HT-29 (cell line): ENCODE results near the gene OPCML. TPM values are rescaled to one million over a fixed set of nuclear protein-coding genes. Genes with fewer than 3 reads are reported as not detected.

Source experiments
- DNase-seq: peaks from one replicate; pipeline ENCODE4 v3.0.0-alpha.2; 2015; ENCODE audit warnings: low spot score
- total RNA-seq: library from RNA; depleted of rRNA; stranded (reverse); fragments of >200 nt; shearing (Covaris generic); gene quantifications from 2 replicates; pipeline ENCODE4 v1.2.3, GENCODE V29; 2014

Gene OPCML
- total RNA-seq, 1 experiment from 2014 or later = not detected

DNA sequence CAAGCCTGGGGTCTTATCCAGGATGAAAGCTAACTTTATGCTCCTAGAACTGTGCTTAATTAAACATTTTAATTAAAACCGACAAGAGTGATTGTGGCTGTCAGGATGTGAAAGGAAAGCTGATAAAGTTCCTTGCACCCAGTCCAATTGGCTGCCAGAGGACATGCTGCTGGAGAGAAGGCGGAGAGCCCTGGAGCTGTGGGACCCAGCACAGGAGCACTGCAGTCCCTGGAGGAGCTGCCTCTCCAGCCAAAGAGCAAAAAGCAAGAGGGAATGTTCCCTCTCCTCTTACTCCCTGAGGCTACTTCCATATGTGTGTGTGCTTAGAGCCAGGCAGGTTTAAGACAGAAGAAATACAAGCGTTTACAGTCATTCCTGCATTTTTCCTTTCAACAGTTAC lies 118.6 kb downstream of the OPCML start:
- no peak for DNase-seq

- no peak for DNase-seq
Observed at GRCh38 chr11:133409799-133410198, 122.5 kb downstream of the OPCML start.

DNA sequence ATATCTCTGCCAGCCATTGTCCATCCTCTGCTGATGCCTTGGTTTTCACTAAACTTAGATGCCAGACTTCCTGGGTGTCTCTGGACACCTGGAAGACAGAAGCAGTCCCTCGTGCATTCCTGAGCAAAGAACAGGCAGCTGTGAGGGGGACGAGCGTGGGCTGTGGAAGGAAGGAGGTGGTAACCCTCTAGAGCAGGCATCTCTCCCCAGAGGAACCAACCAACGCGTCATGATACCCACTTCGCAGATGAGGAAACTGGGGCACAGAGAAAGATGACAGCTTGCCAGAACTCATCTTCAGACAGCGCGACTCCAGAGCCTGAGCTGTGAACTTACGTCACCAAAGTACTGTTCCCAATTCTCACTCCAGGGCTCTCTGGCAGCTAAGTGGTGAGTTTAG lies 123.4 kb downstream of the OPCML start:
- no peak for DNase-seq

DNA sequence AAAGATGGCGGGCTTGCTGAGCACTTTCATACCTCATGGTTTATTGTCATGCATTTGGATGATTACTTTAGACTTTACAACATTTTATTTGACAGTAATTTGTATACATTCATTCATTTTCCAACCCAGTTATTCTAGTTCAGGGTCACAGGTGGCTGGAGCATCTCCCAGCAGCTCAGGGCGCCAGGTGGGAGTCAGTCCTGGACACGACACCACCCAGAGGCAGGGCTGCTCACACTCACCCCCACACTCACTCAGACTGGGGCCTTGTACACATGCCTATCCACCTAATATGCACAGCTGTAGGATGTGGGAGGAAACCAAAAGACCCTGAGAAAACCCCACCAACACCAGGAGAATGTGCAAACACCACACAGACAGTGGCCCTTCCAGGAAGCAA lies 123.9 kb downstream of the OPCML start:
- no peak for DNase-seq

- DNase-seq = no peak
Observed at GRCh38 chr11:133406489-133406888, 125.8 kb downstream of the OPCML start.

GRCh38 chr11:133403900-133404299 lies 128.4 kb downstream of the OPCML start:
- DNase-seq = peak; percentile 40

- DNase-seq = no peak
Observed at GRCh38 chr11:133402551-133402950, 129.8 kb downstream of the OPCML start.

DNA sequence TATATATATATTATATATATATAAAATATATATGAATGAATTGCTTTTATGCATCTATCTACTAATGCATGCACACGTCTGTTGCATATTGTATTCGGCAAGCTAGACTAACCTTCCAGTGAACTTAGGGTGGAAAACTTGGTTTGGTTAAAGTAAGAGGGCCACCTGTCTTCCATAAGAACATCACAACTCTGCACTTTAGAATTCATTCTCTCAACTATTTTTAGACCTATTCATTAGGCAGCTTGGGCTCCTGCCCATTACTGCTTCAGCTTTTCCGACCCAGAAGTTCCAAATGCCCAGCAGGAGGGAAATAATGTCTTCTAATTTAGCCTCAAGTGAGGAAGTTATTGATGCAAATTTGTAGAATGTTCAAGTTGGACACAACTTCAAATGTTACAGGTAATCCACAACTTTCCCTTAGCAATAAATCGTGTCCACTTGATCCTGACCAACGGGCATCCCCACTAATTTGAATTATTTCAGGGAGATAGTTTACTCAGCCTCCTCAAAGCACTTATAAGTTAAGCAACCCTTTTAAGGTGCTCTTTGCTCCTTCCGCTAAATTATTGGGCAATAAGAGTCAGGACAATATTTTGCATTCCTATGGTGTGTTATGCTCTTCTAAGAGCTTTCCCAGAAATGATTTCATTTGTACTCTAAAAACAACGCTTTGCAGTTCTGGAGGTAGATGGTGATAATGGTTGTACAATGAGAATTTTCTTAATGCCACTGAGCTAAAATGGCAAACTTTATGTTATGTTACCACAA lies 132.3 kb downstream of the OPCML start:
- no peak for DNase-seq

DNA sequence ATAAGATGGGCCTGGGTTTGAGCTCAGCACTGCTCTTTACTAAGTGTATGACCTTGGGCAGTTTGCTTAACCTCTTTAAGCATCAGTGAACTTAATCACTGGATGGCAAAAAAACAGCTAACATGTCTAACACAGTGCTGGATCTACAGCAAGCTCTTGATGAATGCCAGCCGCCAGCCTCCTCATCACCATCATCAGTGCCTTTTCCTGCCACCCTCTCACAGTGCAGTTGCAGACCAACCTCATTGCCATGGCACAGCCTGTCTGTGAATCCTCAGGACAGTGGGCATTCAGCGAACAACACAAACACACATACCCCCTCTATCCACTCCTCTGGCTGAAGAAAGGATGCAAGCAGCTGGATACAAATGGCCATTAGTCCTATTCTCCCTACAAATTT lies 133.0 kb downstream of the OPCML start:
- DNase-seq = no peak

DNA sequence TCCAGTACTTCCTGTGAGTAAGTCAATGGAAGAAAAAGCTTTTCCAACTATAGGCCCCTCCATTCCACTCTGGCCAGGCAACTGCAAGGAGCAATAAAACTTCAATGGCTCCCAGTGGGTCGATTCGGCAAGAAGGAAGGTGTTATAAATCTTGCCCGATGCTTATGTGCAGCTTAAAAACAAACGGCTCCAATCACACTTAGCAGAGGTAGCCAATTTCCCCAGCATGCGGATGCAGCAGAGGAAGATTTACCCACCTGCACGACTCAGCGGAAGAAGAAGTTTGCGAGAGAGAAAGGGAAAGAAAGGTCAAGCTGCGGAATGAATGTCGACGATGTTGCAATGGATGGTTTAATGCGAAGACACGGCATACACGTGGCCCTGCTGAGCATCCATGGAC lies 141.5 kb downstream of the OPCML start:
- no peak for DNase-seq

DNA sequence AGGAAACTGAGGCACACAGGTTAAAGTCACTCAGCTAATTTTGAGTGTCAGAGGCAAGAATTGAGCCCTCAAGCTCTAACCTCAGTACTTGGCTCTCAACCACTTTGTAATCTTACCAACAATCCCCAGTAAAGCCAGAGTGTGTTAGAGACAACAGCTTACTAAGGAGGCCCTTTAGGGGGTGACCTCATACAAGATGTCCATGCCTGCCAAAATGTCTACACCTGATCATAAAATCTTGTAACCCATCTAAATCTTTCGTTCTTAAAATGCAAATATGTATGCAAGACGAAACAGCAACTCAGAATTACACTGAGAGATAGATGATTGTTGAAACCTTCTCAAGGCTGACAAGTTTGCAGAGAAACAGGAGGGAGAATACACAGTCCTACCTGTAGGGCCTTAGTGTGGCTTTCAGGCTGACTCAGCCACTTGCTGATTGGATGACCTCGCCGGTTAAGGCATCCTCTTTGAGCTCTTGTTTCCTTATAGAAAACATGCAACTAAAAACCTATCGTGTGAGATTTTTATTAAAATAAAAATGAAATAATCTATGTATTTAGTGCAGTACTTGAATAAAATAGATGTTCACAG lies 143.2 kb downstream of the OPCML start:
- DNase-seq = no peak

DNA sequence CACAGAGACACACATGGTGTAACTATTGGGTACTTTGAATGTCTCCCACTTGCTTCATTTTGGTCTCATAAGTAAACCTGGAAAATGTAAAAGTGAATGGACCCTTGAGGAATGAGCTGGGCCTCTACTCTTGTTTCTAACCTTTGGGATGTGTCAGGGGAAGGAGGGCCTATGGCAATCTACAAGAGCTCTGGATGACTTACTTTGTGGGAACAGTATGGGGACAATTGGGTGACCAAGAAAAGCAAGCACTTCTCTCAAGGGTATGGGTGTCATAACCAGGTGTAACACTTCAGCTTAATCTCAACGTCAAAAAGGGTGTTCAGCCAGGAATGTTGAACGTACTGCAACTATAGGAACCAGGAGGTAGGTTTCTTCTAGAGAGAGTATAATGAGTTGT lies 144.0 kb downstream of the OPCML start:
- DNase-seq = no peak

DNA sequence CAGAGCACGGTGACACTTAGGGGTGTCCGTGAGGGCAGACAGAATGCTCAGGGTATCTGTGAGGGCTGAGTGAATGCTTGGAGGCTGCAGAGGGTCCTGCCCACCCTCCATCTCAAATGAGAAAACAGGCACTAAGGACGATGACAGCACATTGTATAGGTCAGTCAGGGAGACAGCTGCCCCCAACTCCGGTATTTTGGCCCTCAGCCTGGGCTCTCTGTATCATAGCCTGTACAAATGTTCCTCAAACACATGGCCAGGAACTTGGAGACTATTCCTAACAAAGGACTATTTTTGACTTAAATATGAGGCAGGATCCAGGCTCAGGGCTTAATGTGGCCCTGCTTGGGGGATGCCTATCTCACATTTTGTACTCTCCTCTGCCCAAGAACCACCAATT lies 145.4 kb downstream of the OPCML start:
- DNase-seq = no peak

DNA sequence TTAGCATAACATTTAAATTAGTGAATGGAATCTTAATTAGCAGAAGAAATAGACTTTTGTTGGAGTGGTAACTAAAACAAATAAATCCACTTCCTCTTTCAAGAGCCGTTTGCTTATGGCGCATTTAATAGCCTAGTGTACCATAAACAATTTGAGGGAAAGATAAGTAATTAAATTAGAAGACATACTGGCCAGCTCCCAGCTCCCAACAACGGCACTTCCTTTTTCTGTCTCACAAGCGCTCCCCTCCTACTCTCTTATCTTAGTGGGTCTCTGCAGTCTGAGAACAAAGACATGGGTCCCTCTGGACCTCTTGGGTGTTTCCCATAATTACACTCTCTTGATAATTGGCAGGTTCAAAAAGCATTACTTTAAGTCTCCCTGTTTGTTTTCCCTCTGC lies 146.0 kb downstream of the OPCML start:
- DNase-seq = no peak

DNA sequence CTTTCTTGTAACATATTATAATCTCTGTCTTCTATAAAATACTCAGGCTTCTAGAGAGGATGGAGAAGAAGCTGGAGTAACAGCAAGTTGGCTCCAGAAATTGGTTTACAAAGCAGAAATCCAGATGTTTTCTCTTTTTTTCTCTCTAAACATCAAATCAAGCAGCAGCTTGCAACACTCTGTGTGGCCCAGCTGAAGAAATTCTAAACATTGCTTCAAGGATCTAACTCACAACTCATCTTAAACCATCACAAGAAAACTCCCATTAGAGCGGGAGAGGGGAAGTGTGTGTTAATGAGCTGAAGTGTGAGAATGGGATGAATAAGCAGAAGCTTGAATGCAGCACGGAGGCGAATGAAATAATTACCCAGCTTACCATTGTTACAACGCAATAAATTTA lies 146.5 kb downstream of the OPCML start:
- no peak for DNase-seq

- no peak for DNase-seq
Observed at GRCh38 chr11:133384731-133385130, 147.6 kb downstream of the OPCML start.

GRCh38 chr11:133383689-133384088 lies 148.6 kb downstream of the OPCML start:
- DNase-seq = no peak

DNA sequence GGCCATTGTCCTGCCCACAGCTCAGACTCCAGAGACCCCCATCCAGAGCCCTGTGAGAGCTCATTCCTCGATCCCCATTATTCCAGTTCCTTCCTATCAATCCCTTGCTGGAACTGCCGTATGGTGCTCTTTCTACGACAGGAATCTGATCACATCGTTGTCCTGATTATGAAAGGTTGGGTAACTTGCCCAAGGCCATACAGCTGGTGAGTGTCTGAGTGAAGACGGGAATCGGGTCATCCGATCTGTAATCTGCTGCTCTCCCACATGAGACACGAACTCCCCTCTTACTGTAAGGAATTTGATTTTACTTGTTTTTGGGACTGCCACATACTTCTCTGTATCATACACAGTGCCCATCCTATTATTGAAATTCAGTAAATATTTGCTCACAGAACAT lies 149.1 kb downstream of the OPCML start:
- no peak for DNase-seq

DNA sequence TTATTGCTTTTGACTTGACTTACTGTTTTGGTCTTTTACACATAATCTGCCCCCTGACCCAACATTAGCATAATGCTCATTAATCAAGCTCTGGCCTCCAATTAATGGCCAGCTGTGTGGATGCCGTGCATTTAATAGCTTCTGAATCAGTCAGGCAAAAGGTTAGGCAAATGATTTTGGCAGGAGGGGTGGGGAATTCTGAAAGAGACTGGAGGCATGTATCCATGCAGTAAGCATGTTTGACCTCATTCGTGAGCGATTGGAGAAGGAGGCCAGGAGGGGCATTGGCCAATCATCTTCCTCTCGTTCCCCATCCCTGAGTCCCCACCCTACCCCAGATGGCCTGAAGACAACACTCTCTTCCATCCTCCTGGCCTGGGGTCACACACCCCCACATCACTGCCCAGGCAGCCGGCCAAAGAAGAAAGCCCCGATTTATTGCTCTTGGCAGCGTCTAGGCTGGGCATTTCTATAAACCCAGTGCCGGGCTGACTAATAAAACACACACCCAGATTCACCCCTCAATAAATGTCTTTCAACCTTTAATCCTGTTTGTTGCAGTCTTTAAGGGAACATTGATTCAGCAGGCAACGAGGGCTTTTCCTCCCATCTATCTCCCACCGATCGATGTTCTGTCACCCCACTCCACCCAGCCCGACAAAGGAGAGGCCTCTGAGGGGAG lies 150.0 kb downstream of the OPCML start:
- peak; percentile 36 for DNase-seq

- no peak for DNase-seq
Observed at GRCh38 chr11:133381761-133382130, 150.6 kb downstream of the OPCML start.

GRCh38 chr11:133366147-133366546 lies 166.2 kb downstream of the OPCML start:
- no peak for DNase-seq

DNA sequence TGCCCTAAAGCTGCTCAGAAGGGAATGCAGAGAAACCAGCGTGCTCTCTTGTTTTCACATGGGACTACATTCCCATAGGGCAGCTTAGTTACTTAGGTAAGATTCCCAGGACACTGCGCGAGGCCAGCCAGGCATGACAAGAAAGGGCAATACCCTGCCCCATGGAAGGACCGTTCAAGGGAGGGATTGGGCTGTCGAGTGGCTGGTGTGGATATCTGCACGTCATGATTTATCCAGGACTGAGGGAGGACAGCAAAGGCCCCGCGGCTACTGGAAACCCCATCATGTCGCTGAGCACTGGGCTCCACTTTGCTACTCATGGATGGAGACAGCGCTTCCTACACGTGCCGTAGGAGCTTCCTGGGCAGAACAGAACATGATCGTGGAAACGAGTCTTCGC lies 169.4 kb downstream of the OPCML start:
- no peak for DNase-seq

DNA sequence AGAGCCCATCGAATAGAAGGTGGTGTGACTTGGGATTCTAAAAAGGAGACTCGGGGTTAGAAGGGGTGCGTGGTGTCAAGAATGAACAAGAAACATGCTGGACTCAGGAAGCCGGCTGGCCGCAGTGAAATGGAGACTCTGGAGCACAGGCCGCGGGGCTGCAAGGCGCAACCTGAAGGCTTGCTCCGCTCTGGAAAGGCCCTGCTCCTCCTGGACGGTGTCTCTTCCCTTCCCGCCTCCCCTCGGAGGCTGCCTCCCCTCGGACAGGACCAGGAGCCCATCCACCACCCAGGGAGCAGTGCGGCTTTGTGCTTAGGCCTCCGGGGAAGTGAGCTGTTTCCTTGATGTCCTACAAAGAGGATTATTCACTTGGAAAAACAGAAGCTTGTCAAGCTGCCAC lies 170.1 kb downstream of the OPCML start:
- no peak for DNase-seq
